ENCODE results near the gene ACTG2. TPM values are rescaled to one million over a fixed set of nuclear protein-coding genes. Genes with fewer than 3 reads are reported as not detected.

Gene ACTG2
- total RNA-seq, 4 donors from 2014 or later, result 0.41 to 3.1 (median 1.9) TPM

GRCh38 chr2:73928963-73929347, 36.1 kb downstream of the ACTG2 start:
- TF ChIP-seq POLR2A (IDR thresholded peaks at IDR 0.05) (no peak), CTCF (IDR thresholded peaks at IDR 0.05 in 4 of 5, conservative IDR thresholded peaks at IDR 0.05 in 1 of 5) (no peak)
- DNase-seq (no peak), ATAC-seq (no peak)
- in situ Hi-C loops (cut with MboI; ENCODE audit: low sequenced_read_pairs in 4 of 4) (loop anchor here in 1 of 4 donors (10.0 kb wide), 1 partner anchor 104 kb away; the partner anchor contains the start of gene STAMBP), intact Hi-C loops (cut with DNase I; ENCODE audit: low total_unique reads) (loop anchor here (1.0 to 10.0 kb wide), 2 partner anchors 456 to 524 kb away; partner anchors contain the start of gene DCTN1)
- Histone ChIP-seq H3K4me3 (no peak overlapping the region), H3K9me3 (no peaks in the 10 kb centered on the region), H3K4me1 (peaks cover 15 to 17% of the 10 kb centered on the region in 2 donors), H3K27ac (no peak overlapping the region), H3K27me3 (no peaks in the 10 kb centered on the region), H3K36me3 (no peaks in the 10 kb centered on the region)

- H3K4me1 ChIP-seq, result peaks cover 15 to 21% of the 10 kb centered on the region in 2 donors
- DNase-seq (no peak), ATAC-seq (no peak)
- H3K4me3 ChIP-seq, result no peak overlapping the region
- intact Hi-C loops (cut with DNase I; ENCODE audit: low total_unique reads) (no loop called here), in situ Hi-C loops (cut with MboI; ENCODE audit: low sequenced_read_pairs in 4 of 4) (no loop called here)
- H3K9me3 ChIP-seq, result no peaks in the 10 kb centered on the region
- no peak for TF ChIP-seq CTCF (IDR thresholded peaks at IDR 0.05 in 4 of 5, conservative IDR thresholded peaks at IDR 0.05 in 1 of 5)
- no peak for TF ChIP-seq POLR2A (IDR thresholded peaks at IDR 0.05)
- no peaks in the 10 kb centered on the region for H3K36me3 ChIP-seq
- H3K27ac ChIP-seq, result no peak overlapping the region
- H3K27me3 ChIP-seq, result no peaks in the 10 kb centered on the region
Measured at GRCh38 chr2:73930386-73930785, 37.6 kb downstream of the ACTG2 start.

- DNase-seq (no peak), ATAC-seq (no peak)
- Histone ChIP-seq H3K9me3 (no peaks in the 10 kb centered on the region), H3K36me3 (no peaks in the 10 kb centered on the region), H3K27me3 (no peaks in the 10 kb centered on the region), H3K4me3 (no peak overlapping the region), H3K4me1 (peaks cover 15 to 22% of the 10 kb centered on the region in 2 donors), H3K27ac (no peak overlapping the region)
- intact Hi-C loops (cut with DNase I; ENCODE audit: low total_unique reads) (no loop called here), in situ Hi-C loops (cut with MboI; ENCODE audit: low sequenced_read_pairs in 4 of 4) (no loop called here)
- no peak for TF ChIP-seq CTCF (IDR thresholded peaks at IDR 0.05 in 4 of 5, conservative IDR thresholded peaks at IDR 0.05 in 1 of 5)
- no peak for TF ChIP-seq POLR2A (IDR thresholded peaks at IDR 0.05)
Measured at GRCh38 chr2:73931531-73932500, 39.0 kb downstream of the ACTG2 start.

- H3K9me3 ChIP-seq, result no peaks in the 10 kb centered on the region
- TF ChIP-seq CTCF (IDR thresholded peaks at IDR 0.05 in 4 of 5, conservative IDR thresholded peaks at IDR 0.05 in 1 of 5) (no peak), POLR2A (IDR thresholded peaks at IDR 0.05) (no peak)
- no peaks in the 10 kb centered on the region for H3K27me3 ChIP-seq
- no peak for DNase-seq
- H3K27ac ChIP-seq, result no peak overlapping the region
- no peak overlapping the region for H3K4me3 ChIP-seq
- H3K4me1 ChIP-seq, result peaks cover 7 to 11% of the 10 kb centered on the region in 2 donors
- H3K36me3 ChIP-seq, result no peaks in the 10 kb centered on the region
- in situ Hi-C loops (cut with MboI; ENCODE audit: low sequenced_read_pairs in 4 of 4), result no loop called here
- no peak for ATAC-seq
- intact Hi-C loops (cut with DNase I; ENCODE audit: low total_unique reads), result no loop called here
Measured at GRCh38 chr2:73933194-73933593, 40.4 kb downstream of the ACTG2 start.

Measured in gastrocnemius medialis (tissue), 4 donors.